HepG2 (cell line): ENCODE measurements around the gene OR13J1. TPM values are rescaled to one million over a fixed set of nuclear protein-coding genes. Genes with fewer than 3 reads are reported as not detected.

Experiments
- HMGXB4 ChIP-seq, 2 experiments: sonication (generic) in 1 of 2; formaldehyde crosslinking in 1 of 2; IDR thresholded peaks; 2 replicates each; pipeline versions ENCODE4 v1.4.0 to v1.6.1; 2018 to 2020; ENCODE audit warnings: missing genetic modification reagents in 2 of 2, borderline replicate concordance in 1 of 2, low read depth in 1 of 2, mild to moderate bottlenecking in 1 of 2, missing biosample characterization in 1 of 2
- MEIS1 ChIP-seq: sonication (generic); formaldehyde crosslinking; IDR thresholded peaks from 2 replicates; pipeline ENCODE4 v1.9.0; 2021; ENCODE audit warnings: mild to moderate bottlenecking, missing genetic modification reagents, moderate library complexity, borderline replicate concordance
- NR2C2 ChIP-seq: sonication (generic); formaldehyde crosslinking; IDR thresholded peaks from 2 replicates; pipeline ENCODE4 v1.4.0; 2020; ENCODE audit warnings: missing genetic modification reagents, mild to moderate bottlenecking, moderate library complexity, borderline replicate concordance
- REXO4 ChIP-seq: sonication (generic); formaldehyde crosslinking; IDR thresholded peaks from 2 replicates; pipeline ENCODE4 v1.8.0; 2022; ENCODE audit warnings: missing genetic modification reagents, mild to moderate bottlenecking, borderline replicate concordance
- RFX5 ChIP-seq: IDR thresholded peaks from 2 replicates; pipeline ENCODE4 v1.6.1; 2011; ENCODE audit warnings: low read depth, low read length, improper control_type of control experiment
- SMARCC2 ChIP-seq: fragments of 450-650 bp; IDR thresholded peaks from 2 replicates; pipeline ENCODE4 v1.6.1; 2017; ENCODE audit warnings: antibody characterized with exemption, mild to moderate bottlenecking
- ZNF598 ChIP-seq: sonication (generic); formaldehyde crosslinking; IDR thresholded peaks from 2 replicates; pipeline ENCODE4 v1.5.1; 2020; ENCODE audit warnings: mild to moderate bottlenecking, missing genetic modification reagents, borderline replicate concordance
- ZNF607 ChIP-seq: sonication (generic); formaldehyde crosslinking; IDR thresholded peaks from 2 replicates; pipeline ENCODE4 v1.5.1; 2020; ENCODE audit warnings: missing genetic modification reagents, mild to moderate bottlenecking, borderline replicate concordance
- ZNF780A ChIP-seq: sonication (generic); formaldehyde crosslinking; IDR thresholded peaks from 2 replicates; pipeline ENCODE4 v1.8.0; 2022; ENCODE audit warnings: mild to moderate bottlenecking, missing genetic modification reagents, moderate library complexity
- polyA plus RNA-seq, 8 experiments: library from polyadenylated mRNA; depleted of rRNA in 3 of 8; stranded (reverse) in 7 of 8; unstranded in 1 of 8; fragments of >200 nt; fragmentation: Illumina TruSeq in 4 of 8; extraction: Trizol in 4 of 8; gene quantifications; 2 replicates each; pipeline versions ENCODE4 v1.2.1 to v1.2.3, GENCODE V29; 2011 to 2016; ENCODE audit warnings: low read depth in 4 of 8, missing spikeins in 1 of 8, mixed read lengths in 1 of 8; ENCODE audit not compliant: insufficient read depth in 1 of 8
- total RNA-seq, 5 experiments: library from RNA; depleted of rRNA; stranded (reverse); fragments of >200 nt; fragmentation: Illumina TruSeq; extraction: Trizol; gene quantifications; 2 replicates each; pipeline ENCODE4 v1.2.3, GENCODE V29; 2016; ENCODE audit warnings: low read depth in 1 of 5
- TF ChIP-seq, protein P1 (sequence below): sonication (generic); formaldehyde crosslinking; IDR thresholded peaks from 2 replicates; pipeline ENCODE4 v1.5.1; 2020; ENCODE audit warnings: mild to moderate bottlenecking, missing genetic modification reagents, borderline replicate concordance
- TF ChIP-seq, protein P2 (sequence below): sonication (generic); formaldehyde crosslinking; IDR thresholded peaks from 2 replicates; pipeline ENCODE4 v1.9.0; 2022; ENCODE audit warnings: low read depth, missing genetic modification reagents
- TF ChIP-seq, protein P3 (sequence below): sonication (generic); formaldehyde crosslinking; IDR thresholded peaks from 2 replicates; pipeline ENCODE4 v1.5.1; 2020; ENCODE audit warnings: mild to moderate bottlenecking, missing genetic modification reagents, borderline replicate concordance

OR13J1 gene
- total and polyA plus RNA-seq, 2 of the 13 experiments (the other 11 are each of a cell fraction or from before 2014, with no cell fraction given) = not detected

GRCh38 chr9:35870351-35870923 is at the start of gene OR13J1 (continued):
- TF ChIP-seq, protein P1, sequence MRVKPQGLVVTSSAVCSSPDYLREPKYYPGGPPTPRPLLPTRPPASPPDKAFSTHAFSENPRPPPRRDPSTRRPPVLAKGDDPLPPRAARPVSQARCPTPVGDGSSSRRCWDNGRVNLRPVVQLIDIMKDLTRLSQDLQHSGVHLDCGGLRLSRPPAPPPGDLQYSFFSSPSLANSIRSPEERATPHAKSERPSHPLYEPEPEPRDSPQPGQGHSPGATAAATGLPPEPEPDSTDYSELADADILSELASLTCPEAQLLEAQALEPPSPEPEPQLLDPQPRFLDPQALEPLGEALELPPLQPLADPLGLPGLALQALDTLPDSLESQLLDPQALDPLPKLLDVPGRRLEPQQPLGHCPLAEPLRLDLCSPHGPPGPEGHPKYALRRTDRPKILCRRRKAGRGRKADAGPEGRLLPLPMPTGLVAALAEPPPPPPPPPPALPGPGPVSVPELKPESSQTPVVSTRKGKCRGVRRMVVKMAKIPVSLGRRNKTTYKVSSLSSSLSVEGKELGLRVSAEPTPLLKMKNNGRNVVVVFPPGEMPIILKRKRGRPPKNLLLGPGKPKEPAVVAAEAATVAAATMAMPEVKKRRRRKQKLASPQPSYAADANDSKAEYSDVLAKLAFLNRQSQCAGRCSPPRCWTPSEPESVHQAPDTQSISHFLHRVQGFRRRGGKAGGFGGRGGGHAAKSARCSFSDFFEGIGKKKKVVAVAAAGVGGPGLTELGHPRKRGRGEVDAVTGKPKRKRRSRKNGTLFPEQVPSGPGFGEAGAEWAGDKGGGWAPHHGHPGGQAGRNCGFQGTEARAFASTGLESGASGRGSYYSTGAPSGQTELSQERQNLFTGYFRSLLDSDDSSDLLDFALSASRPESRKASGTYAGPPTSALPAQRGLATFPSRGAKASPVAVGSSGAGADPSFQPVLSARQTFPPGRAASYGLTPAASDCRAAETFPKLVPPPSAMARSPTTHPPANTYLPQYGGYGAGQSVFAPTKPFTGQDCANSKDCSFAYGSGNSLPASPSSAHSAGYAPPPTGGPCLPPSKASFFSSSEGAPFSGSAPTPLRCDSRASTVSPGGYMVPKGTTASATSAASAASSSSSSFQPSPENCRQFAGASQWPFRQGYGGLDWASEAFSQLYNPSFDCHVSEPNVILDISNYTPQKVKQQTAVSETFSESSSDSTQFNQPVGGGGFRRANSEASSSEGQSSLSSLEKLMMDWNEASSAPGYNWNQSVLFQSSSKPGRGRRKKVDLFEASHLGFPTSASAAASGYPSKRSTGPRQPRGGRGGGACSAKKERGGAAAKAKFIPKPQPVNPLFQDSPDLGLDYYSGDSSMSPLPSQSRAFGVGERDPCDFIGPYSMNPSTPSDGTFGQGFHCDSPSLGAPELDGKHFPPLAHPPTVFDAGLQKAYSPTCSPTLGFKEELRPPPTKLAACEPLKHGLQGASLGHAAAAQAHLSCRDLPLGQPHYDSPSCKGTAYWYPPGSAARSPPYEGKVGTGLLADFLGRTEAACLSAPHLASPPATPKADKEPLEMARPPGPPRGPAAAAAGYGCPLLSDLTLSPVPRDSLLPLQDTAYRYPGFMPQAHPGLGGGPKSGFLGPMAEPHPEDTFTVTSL (CRISPR knock-in tag) = no peak
- TF ChIP-seq NR2C2 (CRISPR knock-in tag) = no peak
- TF ChIP-seq ZNF598 (CRISPR knock-in tag) = no peak
- no peak for TF ChIP-seq SMARCC2
- no peak for TF ChIP-seq RFX5
- TF ChIP-seq, protein P2, sequence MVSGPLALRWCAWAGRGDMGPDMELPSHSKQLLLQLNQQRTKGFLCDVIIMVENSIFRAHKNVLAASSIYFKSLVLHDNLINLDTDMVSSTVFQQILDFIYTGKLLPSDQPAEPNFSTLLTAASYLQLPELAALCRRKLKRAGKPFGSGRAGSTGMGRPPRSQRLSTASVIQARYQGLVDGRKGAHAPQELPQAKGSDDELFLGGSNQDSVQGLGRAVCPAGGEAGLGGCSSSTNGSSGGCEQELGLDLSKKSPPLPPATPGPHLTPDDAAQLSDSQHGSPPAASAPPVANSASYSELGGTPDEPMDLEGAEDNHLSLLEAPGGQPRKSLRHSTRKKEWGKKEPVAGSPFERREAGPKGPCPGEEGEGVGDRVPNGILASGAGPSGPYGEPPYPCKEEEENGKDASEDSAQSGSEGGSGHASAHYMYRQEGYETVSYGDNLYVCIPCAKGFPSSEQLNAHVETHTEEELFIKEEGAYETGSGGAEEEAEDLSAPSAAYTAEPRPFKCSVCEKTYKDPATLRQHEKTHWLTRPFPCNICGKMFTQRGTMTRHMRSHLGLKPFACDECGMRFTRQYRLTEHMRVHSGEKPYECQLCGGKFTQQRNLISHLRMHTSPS (CRISPR knock-in tag) = no peak
- TF ChIP-seq ZNF607 (CRISPR knock-in tag) = no peak
- TF ChIP-seq, protein P3, sequence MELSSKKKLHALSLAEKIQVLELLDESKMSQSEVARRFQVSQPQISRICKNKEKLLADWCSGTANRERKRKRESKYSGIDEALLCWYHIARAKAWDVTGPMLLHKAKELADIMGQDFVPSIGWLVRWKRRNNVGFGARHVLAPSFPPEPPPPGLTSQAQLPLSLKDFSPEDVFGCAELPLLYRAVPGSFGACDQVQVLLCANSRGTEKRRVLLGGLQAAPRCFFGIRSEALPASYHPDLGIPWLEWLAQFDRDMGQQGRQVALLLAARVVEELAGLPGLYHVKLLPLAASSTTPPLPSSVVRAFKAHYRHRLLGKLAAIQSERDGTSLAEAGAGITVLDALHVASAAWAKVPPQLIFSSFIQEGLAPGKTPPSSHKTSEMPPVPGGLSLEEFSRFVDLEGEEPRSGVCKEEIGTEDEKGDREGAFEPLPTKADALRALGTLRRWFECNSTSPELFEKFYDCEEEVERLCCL (CRISPR knock-in tag) = no peak
- TF ChIP-seq REXO4 (CRISPR knock-in tag) = no peak
- no peak for TF ChIP-seq MEIS1 (CRISPR knock-in tag)
- TF ChIP-seq ZNF780A (CRISPR knock-in tag) = no peak
- TF ChIP-seq HMGXB4 (CRISPR knock-in tag; IDR thresholded peaks at IDR 0.05; ENCODE audit: borderline replicate concordance in 1 of 2, low read depth in 1 of 2) = no peak
